IPS-11a (cell line): ENCODE results near the gene GLO1.

ENCODE experiments used
- H3K4me3 ChIP-seq: one replicate; pipeline ENCODE4 v1.5.1; 2013; ENCODE audit warnings: low read depth, low read length, control low read depth

GLO1 gene

GRCh38 chr6:38631186-38631783 lies 71.7 kb downstream of the GLO1 start:
- no peak overlapping the region for H3K4me3 ChIP-seq
